Stimulated activated naive CD4-positive, alpha-beta T cell treated with Interleukin-2 at 50 U/mL for 16 hours (primary cell): ENCODE results near the gene ZCCHC14.
"Not testable (repeated sequence)": the region's sequence is repeated elsewhere in the genome, so short reads cannot be mapped to it uniquely, and the experiment has no call there.

Experiments
- DNase-seq: peaks from one replicate; lab custom pipeline; 2025; lab: John Stamatoyannopoulos, UW

The ZCCHC14 gene

DNA sequence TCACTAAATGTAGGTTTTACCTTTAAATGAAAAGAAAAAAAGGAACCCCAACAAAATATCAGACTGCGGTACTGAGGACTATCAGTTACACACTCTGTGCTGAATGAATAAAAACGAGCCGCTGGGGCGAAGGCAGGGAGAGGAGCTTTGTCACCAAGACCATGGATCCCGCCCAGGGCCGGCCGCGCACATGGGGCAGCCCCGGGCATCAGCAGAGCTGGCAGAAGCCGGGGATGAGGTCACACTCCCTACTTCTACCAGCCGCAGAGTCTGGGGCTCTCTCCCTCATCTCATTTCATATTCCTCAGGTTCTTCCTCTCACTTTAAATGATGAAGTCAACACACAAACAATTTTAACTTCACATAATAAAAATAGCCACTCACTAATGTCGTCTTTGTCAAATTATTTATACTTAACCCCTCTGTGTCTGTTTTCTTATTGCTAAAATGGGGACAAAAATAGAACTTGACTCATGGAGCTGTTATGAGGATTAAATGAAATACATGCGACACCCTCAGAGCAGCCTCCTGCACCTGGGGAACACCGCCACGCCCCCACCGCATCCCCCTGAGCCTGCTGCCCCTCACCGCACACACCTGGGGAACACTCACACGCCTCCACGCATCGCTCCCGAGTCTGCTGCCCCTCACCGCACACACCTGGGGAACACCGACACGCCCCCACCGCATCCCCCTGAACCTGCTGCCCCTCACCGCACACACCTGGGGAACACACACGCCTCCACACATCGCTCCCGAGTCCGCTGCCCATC, 15.4 kb downstream of the ZCCHC14 start:
- DNase-seq = not testable (repeated sequence)

DNA sequence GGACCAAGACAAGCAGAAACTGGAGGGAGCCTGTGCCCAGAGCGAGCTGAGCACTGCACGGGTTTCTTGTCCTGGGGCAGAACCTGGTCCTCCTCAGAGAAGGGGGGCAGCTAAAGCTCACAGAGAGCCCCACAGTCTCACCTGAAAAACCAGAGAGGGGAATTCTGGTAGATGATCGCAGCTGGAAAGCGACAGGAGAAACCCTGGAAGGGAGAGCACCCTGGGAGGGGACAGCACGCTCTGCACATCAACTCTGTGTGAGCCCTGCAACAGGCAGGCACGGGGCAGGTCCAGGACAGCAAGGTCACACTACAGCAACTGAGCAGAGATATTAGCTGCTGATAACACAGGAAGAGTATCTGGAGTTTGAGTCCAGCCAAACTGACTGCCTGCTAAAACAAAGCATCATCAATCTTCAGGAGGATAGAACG, 18.2 kb downstream of the ZCCHC14 start:
- DNase-seq = no peak

DNA sequence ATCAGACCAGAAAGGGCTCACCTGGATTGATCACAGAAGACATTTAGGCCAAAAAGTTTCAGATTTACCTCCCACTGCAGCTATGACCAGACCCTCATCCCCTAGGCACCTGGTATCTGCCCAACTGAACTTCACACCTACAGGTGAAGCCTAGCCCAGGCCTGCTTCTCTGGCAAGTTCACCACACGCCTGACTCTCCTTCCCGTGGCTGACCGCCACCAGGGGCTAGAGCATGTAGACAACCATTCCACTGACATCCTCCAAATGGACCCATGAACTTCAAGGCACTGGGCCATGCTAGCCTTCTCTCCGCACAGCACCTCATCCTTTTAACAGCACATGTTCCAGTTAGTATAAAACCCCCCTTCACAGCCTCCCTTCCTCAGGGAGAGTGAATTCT, 18.8 kb downstream of the ZCCHC14 start:
- no peak for DNase-seq

DNA sequence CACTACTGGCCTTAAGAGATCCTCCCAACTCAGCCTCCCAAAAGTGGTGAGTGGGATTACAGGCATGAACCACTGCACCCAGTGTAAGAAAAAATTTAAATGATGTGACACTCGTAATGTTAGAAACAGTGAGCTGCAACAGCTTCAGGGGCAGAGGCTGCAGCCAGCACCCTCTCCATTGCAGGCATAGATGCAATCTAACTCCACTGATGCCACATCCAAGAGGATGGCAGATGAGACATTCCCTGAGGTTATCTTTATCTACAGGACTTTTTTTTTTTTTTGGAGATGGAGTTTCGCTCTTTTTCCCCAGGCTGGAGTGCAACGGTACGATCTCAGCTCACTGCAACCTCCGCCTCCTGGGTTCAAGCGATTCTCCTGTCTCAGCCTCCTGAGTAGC, 19.9 kb downstream of the ZCCHC14 start:
- DNase-seq = no peak

DNA sequence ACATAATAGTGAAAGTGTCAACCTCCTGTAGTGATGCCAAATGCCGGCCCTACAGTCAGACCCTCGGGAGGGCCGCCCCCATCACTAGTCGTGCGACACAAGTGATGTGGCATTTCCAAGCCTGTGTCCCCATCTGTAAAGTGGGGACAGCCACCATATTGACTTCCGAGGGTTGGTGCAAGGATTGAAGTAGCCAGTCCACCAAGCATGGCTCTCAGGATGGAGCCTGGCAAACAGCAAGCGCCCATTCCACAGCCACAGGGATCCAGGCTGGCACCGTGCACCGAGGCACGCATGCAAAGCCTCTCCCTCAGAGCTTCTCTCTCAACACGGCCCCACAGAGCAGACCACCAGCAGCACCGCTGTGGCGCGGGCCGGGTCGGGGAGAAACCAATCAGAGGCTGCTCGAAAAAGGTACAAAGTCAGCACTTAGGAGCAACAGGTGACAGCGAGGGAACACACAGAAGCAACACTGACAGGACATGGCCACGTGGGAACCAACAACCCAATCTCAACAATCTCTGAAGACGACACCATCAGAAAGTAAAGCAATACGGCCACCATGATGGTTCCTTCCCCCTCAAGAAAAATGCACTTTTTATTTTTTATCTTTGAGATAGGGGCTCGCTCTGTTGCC, 20.6 kb downstream of the ZCCHC14 start:
- DNase-seq = no peak

DNA sequence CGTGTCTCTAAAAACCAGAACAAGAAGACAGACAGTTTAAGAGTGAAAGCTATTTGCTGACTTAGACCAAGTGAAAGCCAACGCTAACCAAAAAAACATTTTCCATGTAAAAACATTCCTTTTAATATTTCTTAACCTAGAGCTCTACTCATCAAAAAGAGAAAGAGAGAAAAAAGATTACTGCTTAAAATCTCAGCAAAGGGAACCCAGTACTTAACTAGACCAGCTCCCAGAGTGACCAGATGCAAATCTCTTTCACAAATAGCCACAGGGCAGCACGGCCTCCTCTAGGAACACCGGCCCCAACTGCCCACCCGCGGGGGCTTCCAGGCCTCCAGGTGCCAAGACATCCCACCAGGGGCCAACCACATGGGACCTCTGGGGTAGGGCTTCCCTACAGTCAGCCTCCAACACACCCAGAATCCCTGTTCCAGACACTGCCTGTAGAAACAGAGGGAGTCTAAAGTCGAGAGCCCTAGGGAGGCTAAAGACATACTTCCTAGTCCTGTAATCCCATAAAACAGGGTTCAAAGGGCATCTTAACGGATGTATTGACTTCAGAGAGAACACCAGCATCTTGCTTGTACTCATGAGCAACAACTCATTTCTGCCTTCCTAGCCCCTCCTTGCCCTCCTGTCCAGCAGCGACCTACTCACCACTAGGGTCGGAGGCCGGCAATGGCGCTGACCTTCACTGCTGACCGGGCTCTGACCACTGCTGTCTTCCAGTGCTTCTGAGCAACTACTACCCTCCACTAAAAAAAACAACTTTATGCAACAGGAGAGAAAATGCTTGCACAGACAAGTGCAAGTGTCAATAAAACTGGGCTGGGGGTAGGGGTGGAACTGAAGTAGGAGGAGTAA, 21.3 kb downstream of the ZCCHC14 start:
- DNase-seq = no peak

DNA sequence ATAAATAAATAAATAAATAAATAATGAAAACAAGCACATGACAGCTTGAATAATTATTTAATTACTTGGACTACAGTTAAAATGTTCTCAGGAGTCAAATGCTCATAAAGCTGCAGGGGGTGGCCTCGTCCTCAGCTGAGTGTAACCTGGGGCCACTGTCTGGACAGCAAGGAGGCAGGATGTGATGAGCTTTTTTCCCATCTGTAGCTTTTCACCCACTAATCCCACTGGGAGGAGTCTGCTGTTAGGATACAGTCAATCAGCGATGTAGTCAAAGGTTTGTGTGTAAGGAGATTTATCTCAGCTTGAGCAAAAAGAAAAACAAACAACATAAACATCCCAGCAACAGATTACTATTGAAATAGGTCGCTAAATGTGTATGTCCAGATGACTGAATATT, 22.5 kb downstream of the ZCCHC14 start:
- no peak for DNase-seq

DNA sequence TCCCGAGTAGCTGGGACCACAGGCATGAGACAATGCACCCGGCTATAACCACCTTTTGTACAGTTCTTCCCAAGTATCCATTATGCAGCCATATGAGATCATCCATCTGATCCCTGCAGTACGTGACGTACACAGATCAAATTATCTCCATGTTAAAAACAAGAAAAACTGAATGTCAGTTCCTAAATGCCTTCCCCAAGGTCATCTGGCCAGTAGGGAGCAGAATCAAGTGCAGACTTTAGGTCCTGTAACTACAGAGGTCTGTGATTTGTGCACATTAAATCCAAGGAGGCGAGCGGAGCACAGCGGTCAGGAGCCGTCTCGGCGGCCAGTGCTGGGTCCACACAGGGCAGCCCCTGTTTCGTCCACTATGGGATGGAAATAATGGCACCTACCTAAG, 23.7 kb downstream of the ZCCHC14 start:
- no peak for DNase-seq

DNA sequence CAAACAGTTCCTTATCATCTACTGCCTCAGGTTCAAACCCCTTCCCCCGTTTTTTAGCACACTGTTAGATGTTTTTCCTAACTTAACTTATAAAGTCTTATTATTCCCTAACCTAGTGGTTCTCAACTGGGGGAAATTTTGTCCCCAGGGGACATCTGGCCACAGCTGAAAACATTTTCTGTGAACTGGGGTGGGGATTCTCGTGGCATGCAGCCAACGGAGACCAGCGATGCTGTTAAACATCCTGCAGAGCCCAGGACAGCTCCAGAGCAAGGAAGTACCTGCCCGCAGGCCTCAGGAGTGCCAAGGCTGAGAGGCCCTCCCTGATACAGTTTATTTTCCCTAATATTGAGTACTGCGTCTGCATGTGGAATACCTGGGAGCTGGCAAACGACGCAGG, 24.3 kb downstream of the ZCCHC14 start:
- no peak for DNase-seq

DNA sequence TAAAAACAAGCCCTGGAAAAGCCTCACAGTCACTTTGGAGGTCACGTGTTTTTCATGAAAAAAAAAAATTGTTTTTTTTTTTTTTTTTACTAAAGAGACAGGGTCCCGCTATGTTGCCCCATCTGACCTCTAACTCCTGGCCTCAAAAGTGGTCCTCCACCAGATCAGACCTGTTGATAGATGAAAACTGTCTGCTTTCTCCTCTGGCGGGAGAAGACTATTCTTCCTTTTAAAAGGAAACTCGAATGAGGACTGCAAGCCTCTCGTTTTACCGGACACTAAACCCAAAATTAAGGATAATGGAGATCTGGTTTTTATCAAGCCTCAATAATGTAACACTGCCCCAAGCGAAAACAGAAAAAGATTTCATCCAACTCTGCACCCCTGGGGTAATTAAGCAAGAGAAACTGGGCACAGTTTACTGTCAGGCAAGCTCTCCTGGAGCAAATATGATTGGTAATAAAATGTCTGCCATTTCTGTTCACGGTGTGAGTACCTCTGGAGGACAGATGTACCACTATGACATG, 25.8 kb downstream of the ZCCHC14 start:
- no peak for DNase-seq

DNA sequence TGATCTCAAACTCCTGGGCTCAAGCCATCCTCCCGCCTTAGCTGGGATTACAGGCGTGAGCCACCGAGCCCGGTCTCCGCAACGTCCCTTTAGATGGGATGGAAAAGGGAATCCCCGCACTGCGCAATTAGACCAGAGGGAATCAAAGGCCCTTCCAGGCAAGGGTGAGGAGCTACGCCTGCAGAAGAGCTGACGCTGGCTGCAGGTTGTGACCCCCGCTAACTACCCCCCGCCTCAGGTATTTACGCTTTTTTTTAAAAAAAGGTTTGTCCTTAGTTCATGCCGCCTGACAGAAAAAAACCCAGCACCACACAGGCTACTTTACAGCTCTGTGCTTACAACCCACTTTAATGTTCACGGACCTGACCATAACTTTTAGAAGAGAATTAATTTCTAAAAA, 26.9 kb downstream of the ZCCHC14 start:
- no peak for DNase-seq

DNA sequence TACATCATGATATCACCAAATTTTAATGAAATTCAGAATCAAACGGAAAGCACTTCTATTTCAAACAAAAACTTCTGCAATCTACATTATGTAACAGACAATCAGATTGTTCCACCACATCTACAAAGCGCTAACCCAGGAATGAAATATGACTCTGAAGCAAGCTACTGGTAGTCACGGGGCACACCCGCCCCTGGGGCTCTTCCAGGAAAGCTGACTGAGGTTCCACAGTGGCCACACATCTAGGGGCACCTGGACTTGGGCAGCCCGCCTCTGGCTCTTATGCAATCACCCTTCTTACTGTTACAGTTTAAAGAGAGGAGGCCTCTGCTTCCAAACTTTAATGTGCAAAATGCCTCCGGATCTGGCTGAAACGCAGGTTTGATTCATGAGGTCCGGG, 27.5 kb downstream of the ZCCHC14 start:
- DNase-seq = no peak

DNA sequence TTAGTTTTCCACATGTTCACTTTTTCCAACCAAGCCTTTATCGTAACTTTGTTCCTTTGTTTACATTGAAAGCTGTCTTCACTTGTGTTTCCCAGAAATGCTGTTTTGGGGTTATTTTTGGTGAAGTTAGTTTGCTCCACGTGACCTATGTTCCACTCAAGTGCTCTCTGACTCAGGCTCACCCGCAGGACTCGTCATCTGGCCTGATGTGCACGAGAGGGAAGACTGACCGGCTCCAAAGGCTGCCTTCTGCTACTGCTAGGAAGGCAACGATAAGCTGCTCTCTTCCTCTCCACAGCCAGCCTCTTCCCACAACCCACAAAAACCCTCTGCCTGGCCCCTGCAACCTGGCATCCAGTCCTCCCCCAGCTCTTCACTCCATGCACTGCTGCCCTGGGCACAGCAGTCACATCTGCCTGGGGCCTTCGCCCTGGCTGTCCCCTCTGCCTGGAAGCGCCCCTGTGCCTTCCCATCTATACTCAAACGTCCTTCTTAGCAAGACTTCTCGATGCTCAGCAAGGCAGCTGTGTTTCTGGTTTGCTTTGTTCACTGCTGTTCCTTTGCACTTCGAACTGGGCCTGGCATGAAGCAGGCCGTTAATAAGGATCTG, 28.0 kb downstream of the ZCCHC14 start:
- peak; percentile 39 for DNase-seq

DNA sequence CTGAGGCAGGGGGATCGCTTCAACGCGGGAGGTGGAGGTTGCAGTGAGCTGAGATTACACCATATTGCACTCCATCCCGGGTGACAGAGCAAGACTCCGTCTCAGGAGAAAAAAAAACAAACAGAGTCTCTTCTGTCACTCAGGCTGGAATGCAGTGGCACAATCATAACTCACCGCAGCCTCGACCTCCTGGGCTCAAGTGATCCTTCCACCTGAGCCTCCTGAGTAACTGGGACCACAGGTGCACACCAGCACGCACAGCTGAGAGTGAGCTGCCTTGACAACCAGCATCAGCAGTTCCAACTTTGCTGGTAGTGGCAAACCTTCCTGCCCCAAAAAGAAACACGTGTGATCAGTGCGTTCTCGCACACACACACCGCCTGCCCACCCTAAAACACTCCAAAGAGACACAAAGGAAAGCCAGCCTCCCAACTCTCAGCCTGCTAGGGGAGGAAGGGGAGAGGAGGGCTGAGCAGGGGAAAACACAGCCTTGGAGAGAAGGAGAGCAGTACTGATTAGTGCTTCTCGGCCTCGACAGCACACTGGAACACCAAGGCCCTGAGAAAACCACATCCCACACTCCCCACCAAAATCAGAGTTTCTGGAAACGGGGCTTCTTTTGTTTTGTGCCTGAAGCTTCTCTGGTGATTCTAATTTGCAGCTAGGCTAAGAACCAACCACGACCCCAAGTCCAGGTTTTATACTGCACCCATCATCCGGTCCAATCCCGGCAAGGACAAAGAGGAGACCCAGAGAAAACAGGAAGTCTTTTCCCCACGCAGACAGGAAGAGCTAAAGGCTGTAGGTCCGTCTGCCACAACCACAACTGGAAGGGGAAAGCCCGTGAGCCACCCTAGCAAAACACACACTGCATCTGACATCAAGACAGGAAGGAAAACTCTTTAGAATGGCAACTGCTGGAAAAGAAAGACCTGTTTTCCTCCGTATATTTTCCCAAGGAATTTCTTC, 28.8 kb downstream of the ZCCHC14 start:
- DNase-seq = peak; percentile 33

DNA sequence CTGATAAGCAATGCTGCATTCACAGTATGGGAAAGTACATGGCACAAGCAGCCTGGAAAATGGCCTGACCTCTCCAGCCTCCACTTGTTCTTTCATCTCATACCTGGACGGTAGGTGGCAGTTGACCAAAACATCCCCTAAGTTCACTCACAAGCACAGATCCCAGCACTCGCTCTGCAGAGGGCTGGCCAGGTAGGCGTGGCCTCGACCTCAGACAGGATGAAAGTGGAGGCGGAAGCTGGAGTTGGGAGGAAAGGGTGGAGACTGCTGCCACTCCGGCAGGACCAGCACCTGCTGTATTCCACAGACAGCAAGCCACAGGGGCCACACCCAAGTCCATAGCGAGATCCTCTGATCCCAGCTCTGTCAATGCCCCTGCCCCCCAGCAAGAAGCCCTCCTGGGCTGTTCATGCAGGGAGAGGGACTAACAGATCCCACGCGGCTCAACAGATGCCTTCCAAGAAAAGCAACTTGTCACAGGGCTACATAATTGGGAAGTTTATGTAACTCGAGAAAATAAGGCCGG, 31.3 kb downstream of the ZCCHC14 start:
- no peak for DNase-seq

DNA sequence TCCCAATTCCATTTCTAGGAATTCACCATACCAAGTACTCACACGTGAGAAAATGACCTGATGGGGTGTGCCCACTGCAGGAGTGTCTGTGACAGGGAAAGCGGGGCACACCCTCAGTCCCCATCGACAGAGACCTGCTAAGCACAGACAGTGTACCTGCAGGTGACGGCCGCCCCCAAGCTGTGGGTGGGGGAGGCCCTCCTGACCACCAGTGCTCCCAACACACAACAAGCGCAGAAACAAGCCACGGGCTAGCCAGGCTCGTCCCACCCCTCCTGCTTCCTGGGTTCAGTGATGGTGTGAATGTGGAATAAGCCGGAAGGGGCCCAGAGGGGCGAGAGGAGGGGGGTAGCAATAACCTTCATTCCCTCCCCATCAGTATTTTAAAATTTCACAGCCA, 31.9 kb downstream of the ZCCHC14 start:
- DNase-seq = no peak

DNA sequence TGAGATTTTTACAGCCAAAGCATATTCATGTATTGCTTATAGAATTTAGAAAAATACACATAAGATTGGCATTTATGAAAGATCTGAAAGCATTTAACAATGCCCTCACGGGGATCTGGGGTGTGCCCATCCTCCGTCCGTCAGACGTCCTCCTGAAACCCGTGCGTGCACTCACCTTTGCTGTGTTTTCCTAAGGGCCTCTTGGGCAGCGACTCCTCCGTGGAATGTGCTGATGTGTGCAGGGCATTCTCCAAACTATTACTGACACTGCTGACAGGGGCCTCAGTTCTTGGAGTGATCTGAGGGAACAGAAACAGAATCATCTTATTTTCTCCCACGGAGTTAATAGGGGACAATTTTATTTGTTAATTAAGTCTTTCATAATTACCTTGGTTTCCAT, 33.0 kb downstream of the ZCCHC14 start:
- DNase-seq = no peak

DNA sequence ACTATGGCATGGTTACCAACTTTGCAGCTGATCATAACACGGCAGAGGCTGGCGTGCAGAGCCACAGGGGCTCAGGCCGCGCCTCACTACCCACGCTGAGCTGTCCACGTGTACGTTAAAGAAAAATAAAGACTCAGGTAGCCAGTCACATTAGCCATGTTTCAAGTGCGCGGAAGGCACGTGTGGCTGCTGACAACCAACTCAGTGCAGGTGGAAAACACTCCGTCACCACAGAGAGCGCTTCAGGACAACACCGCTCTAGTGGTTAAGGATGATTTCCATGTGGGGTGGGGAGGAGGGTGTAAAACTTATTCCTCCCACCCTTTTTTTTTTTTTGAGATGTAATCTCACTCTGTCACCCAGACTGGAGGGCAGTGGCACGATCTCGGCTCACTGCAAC, 33.8 kb downstream of the ZCCHC14 start:
- no peak for DNase-seq

DNA sequence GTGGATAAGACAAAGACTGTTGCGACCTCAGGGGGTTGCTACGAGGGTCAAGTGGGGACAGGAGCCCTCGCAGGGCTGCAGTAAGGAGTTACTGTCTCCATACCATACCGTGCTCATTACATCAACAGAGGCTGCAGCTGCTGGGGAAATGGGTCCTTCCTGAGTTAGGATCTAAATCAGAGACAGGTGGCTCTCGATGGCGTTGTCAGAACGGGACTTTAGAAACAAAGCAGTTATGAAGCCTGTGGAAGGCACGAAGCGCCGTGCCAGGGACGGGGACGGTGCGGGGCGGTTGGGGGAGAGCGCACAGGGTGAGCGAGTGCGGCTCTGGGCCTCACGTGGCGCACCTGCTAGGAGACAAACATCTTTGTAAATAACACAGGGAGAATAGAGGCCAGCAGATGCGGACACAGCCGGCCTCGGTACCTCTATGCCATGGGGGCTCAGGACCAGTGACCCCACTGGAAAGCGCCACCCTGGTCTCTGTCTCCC, 34.4 kb downstream of the ZCCHC14 start:
- no peak for DNase-seq

DNA sequence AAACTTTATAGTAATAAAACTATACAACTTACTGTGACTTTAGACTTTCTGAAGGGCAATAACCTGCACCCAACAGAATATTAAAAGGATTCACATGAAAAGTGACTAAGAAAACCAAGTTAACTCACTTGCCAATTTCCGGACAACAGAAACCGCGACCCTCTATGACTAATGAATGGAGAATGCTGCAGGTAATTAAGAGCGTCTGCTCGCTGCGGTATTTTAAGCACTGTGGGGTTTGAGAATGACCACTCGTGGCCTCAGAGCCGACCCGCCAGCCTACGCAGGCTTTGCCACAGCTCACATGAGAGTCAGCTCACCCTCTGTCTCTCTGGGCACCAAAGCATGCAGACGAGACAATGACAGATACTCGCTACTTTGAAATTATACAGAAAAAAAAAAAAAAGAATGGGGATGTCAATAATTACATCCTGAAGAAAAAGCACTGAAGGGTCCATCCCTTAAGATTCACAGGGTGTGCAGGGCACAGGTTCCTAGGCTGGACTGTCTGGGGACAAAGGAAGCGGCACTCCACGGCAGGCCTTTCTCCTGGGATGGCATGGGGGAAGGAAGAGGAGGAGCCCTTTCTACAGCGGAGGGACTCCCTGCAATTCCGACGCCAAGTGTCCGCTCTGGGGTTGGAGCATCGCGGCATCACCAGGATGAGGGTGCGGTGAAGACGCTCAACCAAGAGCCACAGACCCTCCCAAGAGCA, 35.0 kb downstream of the ZCCHC14 start:
- peak; percentile 61 for DNase-seq
